ENCODE data around the gene EN1. TPM values are rescaled to one million over a fixed set of nuclear protein-coding genes. Genes with fewer than 3 reads are reported as not detected.

EN1 gene
- total RNA-seq, 4 donors from 2014 or later: 7.3 to 16.7 (median 11.8) TPM

- TF ChIP-seq POLR2A (IDR thresholded peaks at IDR 0.05) (no peak), CTCF (IDR thresholded peaks at IDR 0.05) (no peak), POLR2AphosphoS5 (IDR thresholded peaks at IDR 0.05) (no peak), EP300 (IDR thresholded peaks at IDR 0.05) (no peak)
- H3K27ac ChIP-seq: no peak overlapping the region
- no peaks in the 10 kb centered on the region for H3K9me3 ChIP-seq
- peaks cover 3% of the 10 kb centered on the region for H3K4me1 ChIP-seq
- peaks cover 2% of the 10 kb centered on the region for H3K27me3 ChIP-seq
- no peaks in the 10 kb centered on the region for H3K36me3 ChIP-seq
- no peak overlapping the region for H3K4me3 ChIP-seq
- DNase-seq (ENCODE audit: low spot score in 2 of 2): peak; percentile 28 to 75
- WGBS: 70% methylated on average over 13 of the region's 13 CpGs
These were observed 33.7 kb downstream of the EN1 start for GRCh38 chr2:118813601-118814339.

GRCh38 chr2:118813111-118813510 is 34.3 kb downstream of the EN1 start:
- H3K36me3 ChIP-seq: no peaks in the 10 kb centered on the region
- DNase-seq (ENCODE audit: low spot score in 2 of 2): peak; percentile 32 to 34
- no peak for TF ChIP-seq CTCF (IDR thresholded peaks at IDR 0.05)
- TF ChIP-seq POLR2A (IDR thresholded peaks at IDR 0.05): no peak
- TF ChIP-seq EP300 (IDR thresholded peaks at IDR 0.05): no peak
- TF ChIP-seq POLR2AphosphoS5 (IDR thresholded peaks at IDR 0.05): no peak
- WGBS: 63% methylated on average over 8 of the region's 8 CpGs
- H3K27me3 ChIP-seq: peaks cover 2% of the 10 kb centered on the region
- H3K4me1 ChIP-seq: peaks cover 8% of the 10 kb centered on the region
- peak overlapping the region; percentile 2 for H3K27ac ChIP-seq
- H3K4me3 ChIP-seq: no peak overlapping the region
- no peaks in the 10 kb centered on the region for H3K9me3 ChIP-seq

GRCh38 chr2:118812552-118812951 is 34.9 kb downstream of the EN1 start:
- WGBS: 62% methylated on average over 6 of the region's 6 CpGs
- H3K4me1 ChIP-seq: peaks cover 13% of the 10 kb centered on the region
- no peak for DNase-seq (ENCODE audit: low spot score in 2 of 2)

GRCh38 chr2:118811514-118812115 is 35.8 kb downstream of the EN1 start:
- H3K27ac ChIP-seq: no peak overlapping the region
- no peak overlapping the region for H3K4me3 ChIP-seq
- 66% methylated on average over 2 of the region's 2 CpGs for WGBS
- H3K9me3 ChIP-seq: no peaks in the 10 kb centered on the region
- no peaks in the 10 kb centered on the region for H3K36me3 ChIP-seq
- no peak for DNase-seq (ENCODE audit: low spot score in 2 of 2)
- H3K27me3 ChIP-seq: peaks cover 2% of the 10 kb centered on the region
- peaks cover 19% of the 10 kb centered on the region for H3K4me1 ChIP-seq
- no peak for TF ChIP-seq CTCF (IDR thresholded peaks at IDR 0.05)
- no peak for TF ChIP-seq POLR2A (IDR thresholded peaks at IDR 0.05)

More at GRCh38 chr2:118812552-118812951, 34.9 kb downstream of the EN1 start:
- Histone ChIP-seq H3K36me3 (no peaks in the 10 kb centered on the region), H3K27ac (peak overlapping the region; percentile 2), H3K27me3 (peaks cover 2% of the 10 kb centered on the region), H3K9me3 (no peaks in the 10 kb centered on the region), H3K4me3 (no peak overlapping the region)
- TF ChIP-seq POLR2A (IDR thresholded peaks at IDR 0.05): no peak
- no peak for TF ChIP-seq EP300 (IDR thresholded peaks at IDR 0.05)
- no peak for TF ChIP-seq CTCF (IDR thresholded peaks at IDR 0.05)
- TF ChIP-seq POLR2AphosphoS5 (IDR thresholded peaks at IDR 0.05): no peak

- TF ChIP-seq CTCF (IDR thresholded peaks at IDR 0.05): no peak
- TF ChIP-seq EP300 (IDR thresholded peaks at IDR 0.05): no peak
- TF ChIP-seq POLR2A (IDR thresholded peaks at IDR 0.05): no peak
- TF ChIP-seq POLR2AphosphoS5 (IDR thresholded peaks at IDR 0.05): no peak
- no peak overlapping the region for H3K27ac ChIP-seq
- WGBS: 72% methylated on average over 5 of the region's 7 CpGs
- H3K4me3 ChIP-seq: no peak overlapping the region
- peaks cover 2% of the 10 kb centered on the region for H3K27me3 ChIP-seq
- no peak for DNase-seq (ENCODE audit: low spot score in 2 of 2)
- H3K4me1 ChIP-seq: peaks cover 19% of the 10 kb centered on the region
- H3K36me3 ChIP-seq: no peaks in the 10 kb centered on the region
- H3K9me3 ChIP-seq: no peaks in the 10 kb centered on the region
These were observed 36.7 kb downstream of the EN1 start for GRCh38 chr2:118810766-118811165.
